Loucy (cell line): ENCODE measurements around the gene SLX9.

Experiments used
- H2AFZ ChIP-seq: fragments of 200-600 bp; sonication (generic); 2 replicates; pipeline ENCODE4 v1.6.0; 2016; ENCODE audit warnings: antibody characterized with exemption, mild to moderate bottlenecking, low read length, moderate library complexity
- H3F3A ChIP-seq: fragments of 200-600 bp; 2 replicates; pipeline ENCODE4 v1.6.0; 2016; ENCODE audit warnings: antibody characterized with exemption, low read depth, mild to moderate bottlenecking
- H3K27me3 ChIP-seq: fragments of 200-600 bp; sonication (generic); 2 replicates; pipeline ENCODE4 v1.6.1; 2014; ENCODE audit warnings: low read length, mild to moderate bottlenecking; ENCODE audit not compliant: insufficient read depth, poor library complexity, severe bottlenecking
- H3K36me3 ChIP-seq: fragments of 200-600 bp; sonication (generic); 2 replicates; pipeline ENCODE4 v1.6.1; 2016; ENCODE audit warnings: low read length; ENCODE audit not compliant: insufficient read depth
- H3K4me1 ChIP-seq: fragments of 200-600 bp; sonication (generic); 2 replicates; pipeline ENCODE4 v1.5.1; 2014; ENCODE audit warnings: low read length, mild to moderate bottlenecking; ENCODE audit not compliant: insufficient read depth, poor library complexity, severe bottlenecking
- H3K4me2 ChIP-seq: fragments of 200-600 bp; sonication (generic); 2 replicates; pipeline ENCODE4 v1.6.0; 2014; ENCODE audit warnings: antibody characterized with exemption, low read length, low read depth, mild to moderate bottlenecking; ENCODE audit not compliant: poor library complexity, severe bottlenecking
- H3K4me3 ChIP-seq: fragments of 200-600 bp; sonication (generic); 2 replicates; pipeline ENCODE4 v1.5.1; 2014; ENCODE audit warnings: low read length, mild to moderate bottlenecking, mixed read lengths; ENCODE audit not compliant: poor library complexity, severe bottlenecking
- H3K79me2 ChIP-seq: fragments of 200-600 bp; sonication (generic); 2 replicates; pipeline ENCODE4 v1.6.1; 2014; ENCODE audit warnings: low read length; ENCODE audit not compliant: insufficient read depth
- H3K9ac ChIP-seq: fragments of 200-600 bp; sonication (generic); 2 replicates; pipeline ENCODE4 v1.6.0; 2014; ENCODE audit warnings: mild to moderate bottlenecking, low read depth, low read length, moderate library complexity; ENCODE audit not compliant: poor library complexity, severe bottlenecking
- H3K9me2 ChIP-seq: fragments of 200-600 bp; sonication (generic); replicated peaks from 2 replicates; pipeline ENCODE4 v1.6.1; 2016; ENCODE audit warnings: low read depth, low read length, mixed read lengths
- H3K9me3 ChIP-seq: fragments of 200-600 bp; sonication (generic); 2 replicates; pipeline ENCODE4 v1.6.1; 2014; ENCODE audit warnings: mild to moderate bottlenecking, antibody characterized with exemption, low read length, low read depth; ENCODE audit not compliant: insufficient read depth
- H4K20me1 ChIP-seq: fragments of 200-600 bp; sonication (generic); 2 replicates; pipeline ENCODE4 v1.6.0; 2014; ENCODE audit warnings: antibody characterized with exemption, low read length, mild to moderate bottlenecking; ENCODE audit not compliant: insufficient read depth, poor library complexity, severe bottlenecking
- CTCF ChIP-seq: fragments of 200-600 bp; sonication (generic); conservative IDR thresholded peaks from 2 replicates; pipeline ENCODE4 v1.5.1; 2014; ENCODE audit warnings: mild to moderate bottlenecking, antibody characterized with exemption, low read length
- EZH2phosphoT487 ChIP-seq: fragments of 200-600 bp; IDR thresholded peaks from 2 replicates; pipeline ENCODE4 v1.6.1; 2018; ENCODE audit warnings: antibody characterized with exemption, mild to moderate bottlenecking, moderate library complexity, borderline replicate concordance

Gene SLX9

GRCh38 chr21:45016406-45017038, 76.7 kb downstream of the SLX9 start:
- H3F3A ChIP-seq, result no peaks in the 10 kb centered on the region
- no peak overlapping the region for H2AFZ ChIP-seq
- H3K27me3 ChIP-seq, result no peaks in the 10 kb centered on the region
- no peaks in the 10 kb centered on the region for H3K79me2 ChIP-seq
- no peak overlapping the region for H3K4me3 ChIP-seq
- no peak for TF ChIP-seq CTCF
- TF ChIP-seq EZH2phosphoT487, result no peak
- no peaks in the 10 kb centered on the region for H4K20me1 ChIP-seq
- H3K9me2 ChIP-seq, result no peaks in the 10 kb centered on the region
- H3K36me3 ChIP-seq, result no peaks in the 10 kb centered on the region
- no peak overlapping the region for H3K9ac ChIP-seq
- no peak overlapping the region for H3K4me2 ChIP-seq
- H3K9me3 ChIP-seq, result no peaks in the 10 kb centered on the region
- peaks cover 13% of the 10 kb centered on the region for H3K4me1 ChIP-seq

- H3K9me2 ChIP-seq, result no peaks in the 10 kb centered on the region
- H3F3A ChIP-seq, result no peaks in the 10 kb centered on the region
- no peaks in the 10 kb centered on the region for H4K20me1 ChIP-seq
- H3K4me2 ChIP-seq, result no peak overlapping the region
- TF ChIP-seq EZH2phosphoT487 (no peak), CTCF (no peak)
- no peaks in the 10 kb centered on the region for H3K79me2 ChIP-seq
- H3K27me3 ChIP-seq, result no peaks in the 10 kb centered on the region
- H3K36me3 ChIP-seq, result no peaks in the 10 kb centered on the region
- peaks cover 13% of the 10 kb centered on the region for H3K4me1 ChIP-seq
- H2AFZ ChIP-seq, result no peak overlapping the region
- H3K9me3 ChIP-seq, result no peaks in the 10 kb centered on the region
- no peak overlapping the region for H3K9ac ChIP-seq
- no peak overlapping the region for H3K4me3 ChIP-seq
Observed at GRCh38 chr21:45017039-45017960, 77.5 kb downstream of the SLX9 start.

- Histone ChIP-seq H3K27me3 (no peaks in the 10 kb centered on the region), H3K36me3 (no peaks in the 10 kb centered on the region), H3F3A (no peaks in the 10 kb centered on the region), H2AFZ (no peak overlapping the region), H3K9ac (no peak overlapping the region), H3K4me3 (no peak overlapping the region), H3K4me2 (no peak overlapping the region), H3K9me2 (no peaks in the 10 kb centered on the region), H3K79me2 (no peaks in the 10 kb centered on the region), H4K20me1 (no peaks in the 10 kb centered on the region), H3K4me1 (peaks cover 7% of the 10 kb centered on the region), H3K9me3 (peaks cover 1% of the 10 kb centered on the region; the same call in 1 of the 2 replicates)
- TF ChIP-seq EZH2phosphoT487, result no peak
- TF ChIP-seq CTCF, result no peak
Observed at GRCh38 chr21:45018131-45019075, 78.6 kb downstream of the SLX9 start.
